GM19467 (cell line): ENCODE measurements around the gene TALDO1.
"Not testable (repeated sequence)": the region's sequence is repeated elsewhere in the genome, so short reads cannot be mapped to it uniquely, and the experiment has no call there.

Source experiments
- ATAC-seq: cut with Tn5 transposase; IDR thresholded peaks from one replicate; pipeline ENCODE4 v1.9.1; 2021; ENCODE audit warnings: mild to moderate bottlenecking, moderate library complexity; ENCODE audit not compliant: unreplicated experiment

Gene TALDO1

GRCh38 chr11:733072-733471, 14.2 kb upstream of the TALDO1 start:
- no peak for ATAC-seq

DNA sequence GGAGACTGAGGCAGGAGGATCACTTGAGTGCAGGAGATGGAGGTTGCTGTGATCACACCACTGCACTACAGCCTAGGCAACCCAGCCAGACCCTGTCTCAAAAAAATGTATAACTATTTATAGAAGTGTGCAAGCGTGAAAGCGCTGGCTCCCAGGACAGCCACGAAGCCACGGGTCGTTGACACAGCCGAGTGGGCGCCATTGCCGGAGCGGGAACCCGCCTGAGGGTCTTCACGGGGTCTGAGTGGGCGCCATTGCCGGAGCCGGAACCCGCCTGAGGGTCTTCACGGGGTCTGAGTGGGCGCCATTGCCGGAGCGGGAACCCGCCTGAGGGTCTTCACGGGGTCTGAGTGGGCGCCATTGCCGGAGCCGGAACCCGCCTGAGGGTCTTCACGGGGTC, 12.7 kb upstream of the TALDO1 start:
- ATAC-seq, result not testable (repeated sequence)

DNA sequence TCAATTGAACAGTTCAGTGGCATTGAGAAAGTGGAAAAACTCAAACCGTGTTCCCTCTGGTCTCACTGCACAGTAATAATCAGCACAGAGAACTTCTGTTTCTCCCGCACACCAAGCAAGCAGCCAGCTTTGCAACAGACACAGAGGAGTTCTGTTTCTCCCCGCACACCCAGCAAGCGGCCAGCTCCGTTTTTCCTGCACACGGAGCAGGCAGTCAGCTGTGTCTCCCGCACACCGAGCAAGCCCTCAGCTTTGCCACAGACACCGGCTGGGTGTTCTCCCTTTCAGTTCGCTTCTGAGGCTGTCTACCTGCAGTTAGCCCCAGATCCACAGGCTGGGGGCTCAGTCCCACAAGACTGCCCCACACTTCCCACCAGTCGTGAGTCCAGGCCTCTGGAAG, 9.9 kb upstream of the TALDO1 start:
- ATAC-seq, result no peak

DNA sequence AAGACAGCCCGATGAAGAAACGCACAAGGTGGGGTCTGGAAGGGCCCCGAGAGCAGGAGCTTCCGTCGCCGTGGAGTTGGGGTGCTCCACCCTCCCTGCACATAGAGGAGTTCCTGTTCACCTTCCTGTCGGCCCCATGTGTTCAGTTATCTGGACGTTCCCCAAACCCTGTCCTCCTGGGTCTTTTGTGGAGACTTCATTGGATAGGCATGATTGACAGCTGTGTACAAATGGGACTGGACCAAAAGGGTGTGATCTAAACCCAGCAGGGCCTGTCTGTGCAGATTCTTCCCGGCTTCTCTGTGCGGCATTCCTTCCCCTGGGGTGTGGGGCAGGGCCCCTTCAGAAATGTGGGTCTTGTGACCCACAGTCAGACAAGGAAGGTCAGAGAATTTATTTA, 9.4 kb upstream of the TALDO1 start:
- not testable (repeated sequence) for ATAC-seq

DNA sequence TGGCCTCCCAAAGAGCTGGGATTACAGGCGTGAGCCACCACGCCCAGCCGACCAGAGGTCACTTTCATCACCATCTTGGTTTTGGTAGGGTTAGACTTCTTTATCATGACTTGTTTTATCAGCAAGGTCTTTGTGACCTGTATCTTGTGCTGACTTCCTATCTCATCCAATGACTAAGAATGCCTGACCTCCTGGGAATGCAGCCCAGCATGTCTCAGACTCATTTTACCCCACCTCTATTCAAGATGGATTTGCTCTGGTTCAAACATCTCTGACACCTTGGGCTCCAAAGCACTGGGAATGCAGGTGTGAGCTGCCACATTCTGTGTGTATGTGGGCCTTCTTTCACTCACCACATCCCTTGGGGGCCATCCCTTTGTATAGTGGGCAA, 5.1 kb upstream of the TALDO1 start:
- no peak for ATAC-seq

DNA sequence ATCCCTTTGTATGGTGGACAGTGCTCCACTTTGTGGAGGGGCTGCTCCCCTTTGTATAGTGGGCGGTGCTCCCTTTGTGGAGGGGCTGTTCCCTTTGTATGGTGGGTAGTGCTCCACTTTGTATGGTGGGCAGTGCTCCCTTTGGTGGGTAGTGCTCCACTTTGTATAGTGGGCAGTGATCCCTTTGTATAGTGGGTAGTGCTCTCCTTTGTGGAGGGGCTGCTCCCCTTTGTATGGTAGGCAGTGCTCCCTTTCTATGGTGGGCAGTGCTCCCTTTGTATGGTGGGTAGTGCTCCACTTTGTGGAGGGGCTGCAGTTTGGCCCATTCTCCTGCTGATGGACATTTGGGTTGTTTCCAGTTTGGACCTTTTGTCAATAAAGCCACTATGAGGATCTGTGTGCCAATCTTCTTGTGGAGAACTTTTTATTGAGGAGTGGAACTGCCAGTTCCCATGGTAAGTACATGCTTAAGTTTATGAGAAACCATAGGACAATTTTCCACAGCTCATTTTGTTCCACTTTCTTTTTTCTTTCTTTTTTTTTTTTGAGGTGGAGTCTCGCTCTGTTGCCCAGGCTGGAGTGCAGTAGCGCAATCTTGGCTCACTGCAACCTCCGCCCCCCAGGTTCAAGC, 4.6 kb upstream of the TALDO1 start:
- ATAC-seq, result no peak

DNA sequence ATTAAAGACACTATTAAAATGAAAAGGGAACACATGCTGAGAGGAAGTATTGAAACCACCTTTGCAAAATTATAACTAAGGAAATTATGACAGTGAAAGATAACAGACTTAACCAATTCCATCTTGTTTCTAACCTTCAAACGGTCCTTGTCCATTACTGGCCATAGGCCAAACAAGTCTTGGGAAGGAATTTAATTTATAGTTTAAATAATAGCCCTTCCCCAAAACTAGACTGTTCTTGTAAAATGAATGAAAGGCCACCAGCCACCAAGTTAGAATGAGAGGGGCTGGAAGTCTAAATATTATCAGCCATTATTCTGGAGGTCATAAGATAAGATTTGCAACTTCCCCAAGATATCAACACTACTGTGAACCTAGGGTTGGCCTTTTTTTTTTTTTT, 1.8 kb upstream of the TALDO1 start:
- no peak for ATAC-seq

DNA sequence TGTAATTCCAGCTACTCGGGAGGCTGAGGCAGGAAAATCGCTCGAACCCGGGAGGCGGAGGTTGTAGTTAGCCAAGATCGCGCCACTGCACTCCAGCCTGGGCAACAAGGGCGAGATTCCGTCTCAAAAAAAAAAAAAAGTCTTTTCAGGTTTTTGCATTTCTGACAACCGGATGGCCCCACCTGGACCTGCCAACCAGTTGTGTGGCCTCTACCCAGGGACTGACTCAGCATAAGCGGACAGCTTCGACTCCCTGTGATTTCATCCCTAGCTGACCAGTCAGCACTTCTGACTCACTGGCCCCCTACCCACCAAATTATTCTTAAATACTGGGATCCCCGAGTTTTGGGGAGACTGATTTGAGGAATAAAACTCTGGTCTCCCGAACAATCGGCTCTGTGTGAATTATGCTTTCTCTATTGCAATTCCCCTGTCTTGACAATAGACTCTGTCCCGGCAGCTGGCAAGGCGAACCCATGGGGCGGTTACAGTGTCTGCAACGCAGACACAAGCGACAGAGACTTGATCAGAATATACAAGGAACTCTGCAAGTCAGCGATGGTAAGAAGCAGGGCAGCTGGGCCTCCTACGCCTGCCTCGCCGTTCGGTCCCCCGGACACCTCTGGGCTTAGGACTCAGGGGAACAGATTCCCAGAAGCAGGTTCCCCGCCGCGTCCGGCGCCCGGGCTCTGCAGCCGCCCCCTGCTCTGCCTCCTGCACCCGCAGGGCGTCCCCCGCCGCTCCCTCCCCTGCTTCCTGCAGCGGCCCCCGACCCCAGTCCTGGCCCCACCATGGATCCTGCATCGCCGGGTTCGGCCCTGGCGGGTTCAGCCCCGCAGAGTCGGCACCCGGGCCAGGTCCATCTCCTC, 741 bp upstream of the TALDO1 start:
- ATAC-seq, result peak; percentile 25

GRCh38 chr11:748007-748359, 719 bp downstream of the TALDO1 start:
- ATAC-seq, result no peak

GRCh38 chr11:749731-750130, 2.5 kb downstream of the TALDO1 start:
- ATAC-seq, result no peak

DNA sequence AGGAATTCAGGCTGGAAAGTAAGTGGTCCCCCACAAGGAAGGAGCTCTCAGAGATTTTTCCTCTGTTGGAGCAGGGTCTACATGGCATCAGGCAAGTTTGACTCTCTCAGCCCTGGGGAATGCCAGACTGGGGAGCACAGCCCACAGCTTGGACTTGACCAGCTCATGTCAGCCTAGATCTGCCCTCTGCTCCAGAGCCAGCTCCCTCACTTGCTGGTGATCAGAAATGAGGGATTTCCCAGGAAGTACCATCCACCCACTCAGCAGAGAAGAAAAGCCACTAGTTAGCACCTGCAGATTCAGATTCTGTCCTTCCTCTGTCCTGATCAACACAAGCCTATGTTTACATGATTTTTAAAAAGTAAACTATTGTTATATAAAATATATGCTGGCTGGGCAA, 13.0 kb downstream of the TALDO1 start:
- no peak for ATAC-seq

DNA sequence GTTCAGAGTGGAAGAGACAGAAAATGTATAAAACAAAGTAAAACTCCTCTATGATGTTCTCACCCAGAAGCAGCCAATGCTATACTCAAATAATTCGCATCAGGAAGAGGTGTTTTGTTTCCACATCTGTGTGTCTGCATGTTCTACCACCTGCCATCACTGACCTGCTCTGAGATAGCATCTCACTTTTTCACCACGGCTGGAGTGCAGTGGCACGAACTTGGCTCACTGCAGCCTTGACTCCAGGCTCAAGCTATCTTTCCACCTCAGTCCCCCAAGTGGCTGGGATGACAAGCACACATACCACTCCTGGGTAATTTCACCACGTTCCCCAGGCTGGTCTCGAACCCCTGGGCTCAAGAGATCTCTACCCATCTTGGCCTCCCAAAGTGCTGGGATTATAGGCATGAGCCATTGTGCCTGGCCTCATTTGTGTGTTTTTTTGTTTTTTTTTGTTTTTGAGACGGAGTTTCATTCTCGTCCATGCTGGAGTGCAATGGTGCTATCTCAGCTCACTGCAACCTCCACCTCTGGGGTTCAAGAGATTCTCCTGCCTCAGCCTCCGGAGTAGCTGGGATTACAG, 14.4 kb downstream of the TALDO1 start:
- ATAC-seq, result no peak

GRCh38 chr11:762421-763072, 15.3 kb downstream of the TALDO1 start:
- ATAC-seq, result no peak

DNA sequence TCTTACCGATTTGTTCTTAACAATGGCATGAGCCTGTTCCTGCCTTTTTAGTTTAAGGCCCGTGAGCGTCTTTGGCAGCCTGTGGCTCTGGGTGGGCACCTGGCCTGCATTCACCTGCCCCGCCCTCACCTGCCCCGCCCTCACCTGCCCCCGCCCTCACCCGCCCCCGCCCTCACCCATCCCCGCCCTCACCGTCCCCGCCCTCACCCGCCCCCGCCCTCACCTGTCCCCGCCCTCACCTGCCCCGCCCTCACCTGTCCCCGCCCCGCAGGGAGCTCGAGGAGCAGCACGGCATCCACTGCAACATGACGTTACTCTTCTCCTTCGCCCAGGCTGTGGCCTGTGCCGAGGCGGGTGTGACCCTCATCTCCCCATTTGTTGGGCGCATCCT, 15.8 kb downstream of the TALDO1 start:
- ATAC-seq, result no peak

- no peak for ATAC-seq
These were observed 16.5 kb downstream of the TALDO1 start for GRCh38 chr11:763549-764321.

- ATAC-seq, result no peak
These were observed 17.2 kb downstream of the TALDO1 start for GRCh38 chr11:764322-765024.

GRCh38 chr11:765025-765801, 17.9 kb downstream of the TALDO1 start:
- no peak for ATAC-seq

DNA sequence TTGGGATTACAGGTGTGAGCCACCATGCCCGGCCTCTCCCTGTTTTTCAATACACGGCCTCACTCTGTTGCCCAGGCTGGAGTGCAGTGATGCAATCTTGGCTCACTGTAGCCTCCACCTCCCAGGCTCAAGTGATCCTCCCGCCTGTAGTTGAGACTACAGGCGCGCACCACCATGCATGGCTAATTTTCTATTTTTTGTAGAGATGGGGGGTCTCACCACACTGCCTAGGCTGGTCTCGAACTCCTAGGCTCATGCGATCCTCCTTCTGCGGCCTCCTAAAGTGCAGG, 18.5 kb downstream of the TALDO1 start:
- no peak for ATAC-seq

- no peak for ATAC-seq
These were observed 19.1 kb downstream of the TALDO1 start for GRCh38 chr11:766106-766935.
